ENCODE results near the gene MRPL20. TPM values are rescaled to one million over a fixed set of nuclear protein-coding genes. Genes with fewer than 3 reads are reported as not detected.
"Not testable (repeated sequence)": the region's sequence is repeated elsewhere in the genome, so short reads cannot be mapped to it uniquely, and the experiment has no call there.

Gene MRPL20
- total RNA-seq, 4 donors from 2014 or later, result 123 to 199 (median 160) TPM

DNA sequence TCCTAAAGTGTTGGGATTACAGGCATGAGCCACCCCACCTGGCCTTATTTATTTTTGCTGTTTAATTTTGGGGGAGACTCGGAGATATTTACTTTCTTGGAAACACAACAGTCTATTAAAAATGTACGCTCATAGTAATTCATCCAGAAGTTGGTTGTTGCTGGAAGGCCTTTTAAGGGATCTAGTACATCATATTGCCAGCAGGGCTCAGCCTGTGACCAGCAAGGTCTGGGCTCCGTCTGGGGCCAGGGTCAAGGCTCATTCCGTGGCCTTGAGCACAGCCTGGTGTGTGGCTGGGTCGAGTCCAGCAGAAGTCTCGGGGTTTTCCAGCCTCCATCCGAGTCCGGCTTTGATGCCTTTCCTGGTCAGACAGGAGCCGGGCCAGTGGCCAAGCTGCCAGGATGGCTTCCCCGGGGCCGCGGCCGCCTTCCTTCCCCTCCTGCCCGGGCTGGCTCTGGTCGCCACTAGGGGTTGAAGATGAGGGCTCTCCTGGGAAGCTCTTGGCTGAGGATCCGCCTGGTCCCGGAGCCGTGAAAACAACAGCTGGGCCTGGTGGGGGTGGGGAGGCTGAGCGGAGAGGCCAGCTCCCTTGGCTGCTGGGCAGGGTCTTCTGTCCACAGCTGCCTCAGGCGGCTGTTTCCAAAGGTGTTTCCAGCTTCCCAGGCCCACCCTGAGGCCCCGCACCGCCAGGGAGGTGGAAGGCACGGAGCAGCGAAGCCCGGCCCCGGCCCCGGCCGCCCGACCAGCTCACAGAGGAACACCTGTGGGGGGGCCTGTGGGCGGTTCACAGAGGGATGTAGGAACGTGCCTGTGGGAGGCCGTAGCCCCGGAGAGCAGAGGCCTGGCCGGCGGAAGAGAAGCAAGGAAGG, 23.3 kb upstream of the MRPL20 start:
- TF ChIP-seq POLR2A (IDR thresholded peaks at IDR 0.05), result peak in 1 of 2 donors; percentile 11
- TF ChIP-seq, protein P1, sequence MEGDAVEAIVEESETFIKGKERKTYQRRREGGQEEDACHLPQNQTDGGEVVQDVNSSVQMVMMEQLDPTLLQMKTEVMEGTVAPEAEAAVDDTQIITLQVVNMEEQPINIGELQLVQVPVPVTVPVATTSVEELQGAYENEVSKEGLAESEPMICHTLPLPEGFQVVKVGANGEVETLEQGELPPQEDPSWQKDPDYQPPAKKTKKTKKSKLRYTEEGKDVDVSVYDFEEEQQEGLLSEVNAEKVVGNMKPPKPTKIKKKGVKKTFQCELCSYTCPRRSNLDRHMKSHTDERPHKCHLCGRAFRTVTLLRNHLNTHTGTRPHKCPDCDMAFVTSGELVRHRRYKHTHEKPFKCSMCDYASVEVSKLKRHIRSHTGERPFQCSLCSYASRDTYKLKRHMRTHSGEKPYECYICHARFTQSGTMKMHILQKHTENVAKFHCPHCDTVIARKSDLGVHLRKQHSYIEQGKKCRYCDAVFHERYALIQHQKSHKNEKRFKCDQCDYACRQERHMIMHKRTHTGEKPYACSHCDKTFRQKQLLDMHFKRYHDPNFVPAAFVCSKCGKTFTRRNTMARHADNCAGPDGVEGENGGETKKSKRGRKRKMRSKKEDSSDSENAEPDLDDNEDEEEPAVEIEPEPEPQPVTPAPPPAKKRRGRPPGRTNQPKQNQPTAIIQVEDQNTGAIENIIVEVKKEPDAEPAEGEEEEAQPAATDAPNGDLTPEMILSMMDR (IDR thresholded peaks at IDR 0.05), result peak in 4 of 6 experiments; percentile 23 to 33 (median 28)
- 16 to 17% methylated on average over 12 to 34 of the region's 35 CpGs for whole genome bisulfite sequencing, 2 donors
- peak overlapping the region; percentile 69 to 73 (median 71) for H3K27ac ChIP-seq
- intact Hi-C loops (cut with DNase I), result no loop called here
- H3K4me1 ChIP-seq, result peaks cover 16 to 60% of the 10 kb centered on the region in 2 donors
- no peaks in the 10 kb centered on the region for H3K9me3 ChIP-seq
- H3K36me3 ChIP-seq, result no peaks in the 10 kb centered on the region
- H3K4me3 ChIP-seq (replicated peaks in 1 of 3), result no peak overlapping the region
- no peaks in the 10 kb centered on the region for H3K27me3 ChIP-seq
- peak; percentile 79 to 83 for DNase-seq

DNA sequence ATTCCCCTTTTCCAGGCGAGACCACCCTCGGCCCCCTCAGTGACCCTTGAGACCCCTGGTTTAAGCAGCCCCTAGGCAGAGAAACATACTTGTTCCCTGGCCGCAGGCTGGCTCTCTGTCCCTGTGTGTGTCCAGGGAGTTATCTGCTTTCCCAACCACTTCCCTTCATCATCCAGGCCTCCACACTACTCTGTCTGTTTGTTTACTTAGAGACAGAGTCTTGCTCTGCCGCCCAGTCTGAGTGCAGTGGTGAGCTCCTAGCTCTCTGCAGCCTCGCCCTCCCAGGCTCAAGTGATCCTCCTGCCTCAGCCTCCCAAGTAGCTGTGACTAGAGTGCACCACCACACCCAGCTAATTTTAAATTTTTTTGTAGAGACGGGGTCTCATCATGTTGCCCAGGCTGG, 22.6 kb upstream of the MRPL20 start:
- Histone ChIP-seq H3K27me3 (no peaks in the 10 kb centered on the region), H3K4me3 (replicated peaks in 1 of 3) (no peak overlapping the region), H3K36me3 (no peaks in the 10 kb centered on the region), H3K27ac (peak overlapping the region in 2 of 3 donors; percentile 47 to 73), H3K9me3 (no peaks in the 10 kb centered on the region), H3K4me1 (peaks cover 10 to 53% of the 10 kb centered on the region in 2 donors)
- 61 to 68% methylated on average over 6 of the region's 6 CpGs for WGBS, 2 donors
- TF ChIP-seq POLR2A (IDR thresholded peaks at IDR 0.05), result no peak
- TF ChIP-seq, protein P1 (IDR thresholded peaks at IDR 0.05), result no peak
- intact Hi-C loops (cut with DNase I), result no loop called here
- DNase-seq, result no peak

DNA sequence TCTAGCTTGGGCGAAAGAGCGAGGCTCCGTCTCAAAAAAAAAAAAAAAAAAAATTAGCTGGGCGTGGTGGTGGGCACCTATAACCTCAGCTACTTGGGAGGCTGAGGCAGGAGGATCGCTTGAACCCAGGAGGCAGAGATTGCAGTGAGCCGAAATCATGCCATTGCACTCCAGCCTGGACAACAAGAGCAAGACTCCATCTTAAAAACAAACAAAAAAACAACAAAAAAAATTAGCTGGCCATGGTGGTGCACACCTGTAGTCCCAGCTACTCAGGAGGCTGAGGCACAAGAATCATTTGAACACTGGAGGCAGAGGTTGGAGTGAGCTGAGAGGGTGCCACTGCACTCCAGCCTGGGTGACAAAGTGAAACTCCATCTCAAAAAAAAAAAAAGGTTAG, 21.9 kb upstream of the MRPL20 start:
- H3K27ac ChIP-seq; H3K27me3 ChIP-seq; H3K36me3 ChIP-seq; DNase-seq; H3K9me3 ChIP-seq; H3K4me3 ChIP-seq (replicated peaks in 1 of 3); intact Hi-C loops (cut with DNase I): not testable (repeated sequence)
- WGBS, 2 donors, result 97% methylated on average over 6 of the region's 6 CpGs
- peaks cover 9 to 46% of the 10 kb centered on the region in 2 donors for H3K4me1 ChIP-seq

DNA sequence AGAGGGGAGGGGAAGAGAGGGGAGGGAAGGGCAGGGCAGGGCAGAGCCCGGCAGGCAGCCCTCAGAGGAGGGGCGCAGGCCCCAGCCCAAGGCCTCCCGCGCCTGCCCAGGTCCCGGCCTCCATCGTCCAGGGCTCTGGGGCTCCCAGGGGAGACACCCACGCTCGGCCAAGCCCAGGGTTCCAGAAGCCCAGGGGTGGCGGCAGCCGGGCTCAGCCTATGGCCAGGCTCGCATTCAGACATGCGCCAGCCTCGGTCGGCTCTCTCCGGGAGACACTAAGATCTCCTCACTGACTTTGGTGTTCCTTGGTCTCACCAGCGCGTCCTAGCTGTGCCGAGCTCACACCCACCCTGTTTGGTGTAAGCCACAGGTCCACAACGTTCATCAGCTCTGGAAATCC, 21.1 kb upstream of the MRPL20 start:
- DNase-seq, result no peak
- no peaks in the 10 kb centered on the region for H3K9me3 ChIP-seq
- peaks cover 9 to 38% of the 10 kb centered on the region in 2 donors for H3K4me1 ChIP-seq
- WGBS, 2 donors, result 81 to 89% methylated on average over 12 to 18 of the region's 19 CpGs
- H3K27me3 ChIP-seq, result no peaks in the 10 kb centered on the region
- H3K4me3 ChIP-seq (replicated peaks in 1 of 3), result no peak overlapping the region
- no peak overlapping the region for H3K27ac ChIP-seq
- intact Hi-C loops (cut with DNase I), result no loop called here
- no peaks in the 10 kb centered on the region for H3K36me3 ChIP-seq
- no peak for TF ChIP-seq POLR2A (IDR thresholded peaks at IDR 0.05)
- TF ChIP-seq, protein P1 (IDR thresholded peaks at IDR 0.05), result no peak

DNA sequence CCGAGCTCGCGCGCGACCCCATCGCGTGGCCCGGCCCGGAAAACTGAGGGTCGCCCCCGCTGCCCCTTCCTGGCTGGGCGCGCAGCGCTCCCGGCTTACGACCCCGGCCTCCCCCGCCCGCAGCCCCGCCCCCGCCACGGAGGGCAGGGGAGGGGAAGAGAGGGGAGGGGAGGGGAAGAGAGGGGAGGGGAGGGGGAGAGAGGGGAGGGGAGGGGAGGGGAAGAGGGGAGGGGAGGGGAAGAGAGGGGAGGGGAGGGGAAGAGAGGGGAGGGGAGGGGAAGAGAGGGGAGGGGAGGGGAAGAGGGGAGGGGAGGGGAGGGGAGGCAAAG, 20.7 kb upstream of the MRPL20 start:
- Histone ChIP-seq H3K4me3 (replicated peaks in 1 of 3) (peak overlapping the region in 1 of 3 donors; percentile 24), H3K27me3 (no peaks in the 10 kb centered on the region), H3K4me1 (peaks cover 9 to 34% of the 10 kb centered on the region in 2 donors), H3K9me3 (no peaks in the 10 kb centered on the region), H3K36me3 (no peaks in the 10 kb centered on the region), H3K27ac (peak overlapping the region in 1 of 3 donors; percentile 30)
- intact Hi-C loops (cut with DNase I), result no loop called here
- DNase-seq, result no peak
- no CpG with 5 or more reads among the region's 22 CpGs for WGBS, 2 donors
- TF ChIP-seq, protein P1 (IDR thresholded peaks at IDR 0.05), result no peak
- no peak for TF ChIP-seq POLR2A (IDR thresholded peaks at IDR 0.05)

Measured in thyroid gland (tissue), 4 donors.